ENCODE results near the gene JKAMP.

Gene JKAMP

GRCh38 chr14:59481407-59481806 lies 2.9 kb upstream of the JKAMP start:
- DNase-seq (ENCODE audit: low read depth in 2 of 2) = no peak

GRCh38 chr14:59481871-59482540 lies 2.3 kb upstream of the JKAMP start:
- no peak for DNase-seq (ENCODE audit: low read depth in 2 of 2)

GRCh38 chr14:59482541-59483331 lies 1.6 kb upstream of the JKAMP start:
- DNase-seq (ENCODE audit: low read depth in 2 of 2) = no peak

- DNase-seq (ENCODE audit: low read depth in 2 of 2) = no peak
These were observed 954 bp upstream of the JKAMP start for GRCh38 chr14:59483363-59483762.

- no peak for DNase-seq (ENCODE audit: low read depth in 2 of 2)
These were observed 390 bp downstream of the JKAMP start for GRCh38 chr14:59484639-59485175.

- DNase-seq (ENCODE audit: low read depth in 2 of 2) = no peak
These were observed 6.4 kb downstream of the JKAMP start for GRCh38 chr14:59490756-59491155.

GRCh38 chr14:59492384-59492783 lies 8.1 kb downstream of the JKAMP start:
- no peak for DNase-seq (ENCODE audit: low read depth in 2 of 2)

- DNase-seq (ENCODE audit: low read depth in 2 of 2) = no peak
These were observed 16.4 kb downstream of the JKAMP start for GRCh38 chr14:59500732-59501131.

- no peak for DNase-seq (ENCODE audit: low read depth in 2 of 2)
These were observed 18.9 kb downstream of the JKAMP start for GRCh38 chr14:59503256-59503655.

- no peak for DNase-seq (ENCODE audit: low read depth in 2 of 2)
These were observed 22.9 kb downstream of the JKAMP start for GRCh38 chr14:59507063-59507751.

- DNase-seq (ENCODE audit: low read depth in 2 of 2) = no peak
These were observed 23.4 kb downstream of the JKAMP start for GRCh38 chr14:59507752-59508103.

GRCh38 chr14:59509101-59509500 lies 24.8 kb downstream of the JKAMP start:
- DNase-seq (ENCODE audit: low read depth in 2 of 2) = no peak

GRCh38 chr14:59510001-59510400 lies 25.7 kb downstream of the JKAMP start:
- DNase-seq (ENCODE audit: low read depth in 2 of 2) = no peak

- no peak for DNase-seq (ENCODE audit: low read depth in 2 of 2)
These were observed 26.6 kb downstream of the JKAMP start for GRCh38 chr14:59510966-59511365.

- no peak for DNase-seq (ENCODE audit: low read depth in 2 of 2)
These were observed 27.7 kb downstream of the JKAMP start for GRCh38 chr14:59511916-59512575.

GRCh38 chr14:59520224-59520623 lies 35.9 kb downstream of the JKAMP start:
- no peak for DNase-seq (ENCODE audit: low read depth in 2 of 2)

GRCh38 chr14:59529189-59529588 lies 44.9 kb downstream of the JKAMP start:
- no peak for DNase-seq (ENCODE audit: low read depth in 2 of 2)

GRCh38 chr14:59530349-59530748 lies 46.0 kb downstream of the JKAMP start:
- DNase-seq (ENCODE audit: low read depth in 2 of 2) = no peak

- DNase-seq (ENCODE audit: low read depth in 2 of 2) = no peak
These were observed 48.1 kb downstream of the JKAMP start for GRCh38 chr14:59532419-59532818.

- no peak for DNase-seq (ENCODE audit: low read depth in 2 of 2)
These were observed 50.2 kb downstream of the JKAMP start for GRCh38 chr14:59534361-59534987.

GRCh38 chr14:59537476-59537875 lies 53.2 kb downstream of the JKAMP start:
- DNase-seq (ENCODE audit: low read depth in 2 of 2) = no peak

GRCh38 chr14:59538936-59539335 lies 54.6 kb downstream of the JKAMP start:
- DNase-seq (ENCODE audit: low read depth in 2 of 2) = no peak
